Tibial nerve (tissue), 4 donors: Measurements from ENCODE around the gene MUC2.

ENCODE experiments used
- CTCF ChIP-seq, 5 experiments: fragments of 200-600 bp in 3 of 5; fragments of 450-650 bp in 2 of 5; sonication (generic) in 3 of 5; IDR thresholded peaks; one replicate each; pipeline ENCODE4 v1.5.1; 2016 to 2019; ENCODE audit warnings: antibody characterized with exemption in 5 of 5, mild to moderate bottlenecking in 3 of 5, moderate library complexity in 2 of 5
- EP300 ChIP-seq, 2 donors: sonication (generic); formaldehyde crosslinking; IDR thresholded peaks; one replicate each; pipeline ENCODE4 v1.6.1; 2017; ENCODE audit warnings: antibody characterized with exemption in 2 of 2, mild to moderate bottlenecking in 1 of 2
- POLR2A ChIP-seq, 2 donors: fragments of 450-650 bp; IDR thresholded peaks; one replicate each; pipeline ENCODE4 v1.6.1; 2017; ENCODE audit warnings: antibody characterized with exemption in 2 of 2, mild to moderate bottlenecking in 2 of 2, moderate library complexity in 2 of 2

GRCh38 chr11:1036931-1037330 is 37.7 kb upstream of the MUC2 start:
- TF ChIP-seq CTCF (IDR thresholded peaks at IDR 0.05) (no peak), EP300 (IDR thresholded peaks at IDR 0.05) (no peak), POLR2A (IDR thresholded peaks at IDR 0.05) (no peak)
